Measurements from ENCODE around the gene ZNF605. TPM values are rescaled to one million over a fixed set of nuclear protein-coding genes. Genes with fewer than 3 reads are reported as not detected.

ZNF605 gene
- total and polyA plus RNA-seq, 9 of the 15 experiments (the other 6 are each of a cell fraction or from before 2014, with no cell fraction given): 0.45 to 1.1 (median 0.68) TPM

- TF ChIP-seq ZNF449 (CRISPR knock-in tag; IDR thresholded peaks at IDR 0.05) (no peak), HDAC6 (IDR thresholded peaks at IDR 0.05; ENCODE audit: low read depth, low read length) (no peak), MYNN (IDR thresholded peaks at IDR 0.05) (no peak), MYNN (CRISPR knock-in tag; IDR thresholded peaks at IDR 0.05) (no peak), ZNF655 (CRISPR knock-in tag; IDR thresholded peaks at IDR 0.05) (no peak), REST (IDR thresholded peaks at IDR 0.05; ENCODE audit: borderline replicate concordance) (no peak), REST (CRISPR knock-in tag; IDR thresholded peaks at IDR 0.05; ENCODE audit: low read depth) (0 out of 2 replicates have a peak, but pooled peaks have one; percentile 29), ZNF280B (CRISPR knock-in tag; IDR thresholded peaks at IDR 0.05) (no peak), NR2C2 (CRISPR knock-in tag; IDR thresholded peaks at IDR 0.05) (no peak), NR2C2 (tag; IDR thresholded peaks at IDR 0.05) (peak; percentile 83), L3MBTL2 (IDR thresholded peaks at IDR 0.05) (peak; percentile 99), ZNF551 (CRISPR knock-in tag; IDR thresholded peaks at IDR 0.05) (no peak)
Observed at GRCh38 chr12:132887513-132888351, 68.4 kb downstream of the ZNF605 start, which contains the start of gene CHFR (continued).
